DMS53 treated with DMSO at 0.1 percent for 48 hours (cell line): ENCODE results near the gene THRB.
"Not testable (repeated sequence)": the region's sequence is repeated elsewhere in the genome, so short reads cannot be mapped to it uniquely, and the experiment has no call there.

ENCODE experiments used
- DNase-seq: peaks from one replicate; lab custom pipeline; 2025; ENCODE audit not compliant: unreplicated experiment; lab: John Stamatoyannopoulos, UW

THRB gene

DNA sequence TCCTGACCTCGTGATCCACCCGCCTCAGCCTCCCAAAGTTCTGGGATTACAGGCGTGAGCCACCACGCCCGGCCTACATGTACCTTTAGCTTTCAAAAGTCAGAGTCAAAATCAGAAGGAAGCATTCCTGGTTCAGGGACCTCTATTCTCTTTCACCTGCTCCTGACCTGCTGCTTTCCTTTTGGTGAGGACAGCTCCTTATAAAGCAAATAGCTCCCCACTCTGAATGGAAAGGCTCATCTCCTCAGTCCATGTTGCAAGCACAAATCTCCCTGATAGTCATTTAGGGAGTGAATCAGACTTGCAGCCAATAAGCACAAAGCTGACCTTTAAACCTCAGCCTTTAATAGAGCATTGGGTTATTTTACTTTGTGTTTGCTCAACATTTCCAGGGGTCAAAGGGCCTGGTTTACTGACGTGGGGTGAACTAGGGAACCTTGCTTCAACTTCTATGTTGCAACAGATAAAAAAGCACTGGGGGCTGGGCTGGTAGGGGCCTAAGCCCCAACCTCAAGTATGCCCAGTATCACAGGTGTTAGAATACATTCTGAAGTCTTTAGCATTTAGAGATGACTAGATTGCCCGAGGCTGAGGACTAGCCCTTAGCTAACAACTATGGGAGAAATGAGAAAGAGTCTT is 43.1 kb downstream of the THRB start:
- no peak for DNase-seq

DNA sequence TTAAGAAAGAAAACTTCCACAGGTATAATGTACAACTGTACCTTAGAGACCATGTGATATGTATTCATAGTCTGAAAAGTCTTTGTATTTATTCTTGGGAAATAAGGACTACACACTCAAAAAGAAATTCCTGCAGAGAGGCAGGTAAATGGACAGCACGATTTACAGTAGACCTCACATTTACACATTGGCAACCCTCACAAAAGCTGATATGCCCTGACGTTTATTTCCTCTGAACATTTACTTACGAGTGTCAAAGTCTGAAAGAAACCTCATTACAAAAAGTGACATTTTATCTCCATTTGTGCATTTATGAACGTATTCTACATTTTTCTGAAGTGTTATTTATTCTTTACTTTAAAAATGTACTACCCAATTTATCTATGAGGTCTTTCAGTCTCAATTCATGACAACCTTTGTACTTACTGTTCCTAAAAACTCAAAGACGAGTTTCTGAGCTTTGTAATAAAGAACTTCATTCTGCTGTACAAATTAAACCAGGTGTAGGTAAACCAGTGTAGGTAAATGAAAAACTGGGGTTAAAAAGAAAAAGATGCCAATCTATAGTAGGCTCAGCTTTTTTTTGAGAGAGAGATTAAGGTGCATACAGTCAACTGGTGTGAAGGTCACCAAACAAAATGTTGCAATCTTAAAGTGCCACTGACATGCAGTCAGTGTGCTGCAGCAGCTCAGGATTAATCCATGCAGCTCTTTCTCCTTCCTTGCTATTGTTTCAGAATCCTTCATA is 44.3 kb downstream of the THRB start:
- no peak for DNase-seq

DNA sequence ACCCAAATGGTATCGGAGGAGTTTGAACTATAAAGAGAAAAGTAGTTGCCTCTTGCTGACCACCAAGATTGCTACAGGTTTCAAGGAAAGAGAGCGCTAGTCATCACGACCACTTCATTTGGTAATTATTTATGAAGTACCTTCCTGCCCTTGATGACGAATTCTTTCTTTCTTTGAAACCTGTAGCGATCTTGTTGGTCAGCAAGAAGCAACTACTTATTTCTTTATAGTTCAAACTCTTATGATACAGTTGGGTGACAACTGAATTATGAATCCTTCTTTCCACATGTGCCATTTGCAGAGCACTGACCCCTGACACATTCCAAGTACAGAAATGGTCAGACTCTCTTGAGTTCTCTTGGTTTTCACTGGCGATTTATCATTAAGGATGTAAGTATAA is 46.8 kb downstream of the THRB start:
- no peak for DNase-seq

DNA sequence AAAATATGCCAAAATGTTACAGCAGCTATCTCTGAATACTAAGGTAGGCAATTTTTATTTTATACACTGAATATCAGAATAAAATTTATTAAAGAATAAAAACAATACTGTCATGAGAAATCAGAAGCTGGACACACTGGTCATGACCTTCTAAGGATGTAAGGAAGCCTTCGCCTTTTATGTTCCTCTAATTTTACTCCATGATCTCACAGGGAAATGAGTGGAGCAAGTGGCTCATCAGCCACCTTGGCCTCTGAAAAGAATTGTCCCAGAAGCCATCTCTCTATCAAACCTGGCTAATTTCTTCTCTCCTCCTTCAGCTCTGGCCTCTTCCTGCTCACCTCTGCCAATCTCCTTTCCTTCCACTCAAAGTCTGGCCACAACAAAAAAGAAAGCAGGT is 48.6 kb downstream of the THRB start:
- DNase-seq, result no peak

DNA sequence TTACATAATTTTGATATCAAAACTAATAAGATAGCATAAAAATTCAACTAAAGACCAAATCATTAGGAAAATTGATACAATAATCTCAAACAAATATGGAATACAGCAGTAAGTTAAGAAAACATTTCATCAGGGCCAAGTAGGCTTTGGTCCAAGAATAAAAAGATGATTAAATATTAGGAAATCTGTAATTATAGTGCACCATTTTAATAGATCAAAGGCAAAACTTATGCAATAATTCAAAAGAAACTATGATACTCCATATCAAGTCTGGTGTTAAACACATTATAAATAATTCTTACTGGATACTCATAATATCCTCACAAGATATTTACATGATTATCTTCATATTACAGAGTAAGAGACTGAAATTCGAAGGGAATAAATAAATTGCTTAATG is 51.2 kb downstream of the THRB start:
- no peak for DNase-seq

DNA sequence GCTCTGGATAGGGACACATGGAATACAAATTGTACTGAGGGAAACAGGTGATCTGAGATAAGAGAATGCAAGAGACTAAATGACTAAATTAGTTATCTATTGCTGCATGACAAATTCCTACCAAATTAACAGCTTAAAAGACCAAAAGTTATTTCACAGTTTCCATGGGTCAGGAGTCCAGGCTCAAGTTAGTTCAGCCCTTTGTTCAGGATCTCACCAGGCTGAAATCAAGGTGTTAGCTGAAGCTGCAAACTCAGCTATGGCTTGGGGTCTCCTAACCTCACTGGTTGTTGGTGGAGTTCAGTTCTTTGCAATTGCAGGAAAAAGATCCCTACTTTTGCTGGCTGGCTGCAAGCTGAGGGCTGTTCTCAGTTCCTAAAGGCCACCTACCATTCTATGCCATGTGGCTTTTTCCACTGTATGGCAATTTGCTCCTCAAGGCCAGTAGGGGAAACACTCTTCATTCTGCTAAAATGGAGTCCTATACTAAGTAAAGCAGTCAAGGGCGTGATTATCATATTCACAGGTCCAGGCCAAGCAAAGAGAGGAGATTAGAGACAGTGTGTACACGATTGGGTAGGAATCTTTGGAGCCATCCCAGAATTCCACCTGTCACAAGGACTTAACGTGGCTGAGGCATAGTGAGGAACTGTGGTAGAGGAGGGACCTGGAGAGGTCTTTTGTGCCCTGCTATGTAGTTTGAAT is 53.7 kb downstream of the THRB start:
- DNase-seq, result no peak

DNA sequence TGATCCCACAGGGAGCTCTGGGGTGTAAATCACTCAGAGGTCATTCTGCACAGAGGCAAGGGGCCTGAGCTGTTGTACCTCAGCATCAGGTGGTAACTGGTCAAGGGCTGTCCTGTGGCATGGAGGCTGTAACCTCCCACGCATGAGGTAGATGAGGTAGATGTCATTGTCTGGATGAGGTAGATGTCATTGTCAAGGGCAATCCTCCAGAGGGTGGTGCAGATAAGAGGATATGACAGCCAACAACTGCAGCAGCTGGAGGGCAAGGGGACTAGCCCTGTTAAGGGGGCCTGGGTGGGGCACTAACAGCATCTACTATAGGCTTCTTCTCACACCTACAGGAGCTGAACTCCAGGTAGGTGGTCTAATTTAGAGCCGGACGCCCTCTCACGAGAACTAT is 55.6 kb downstream of the THRB start:
- DNase-seq, result no peak

DNA sequence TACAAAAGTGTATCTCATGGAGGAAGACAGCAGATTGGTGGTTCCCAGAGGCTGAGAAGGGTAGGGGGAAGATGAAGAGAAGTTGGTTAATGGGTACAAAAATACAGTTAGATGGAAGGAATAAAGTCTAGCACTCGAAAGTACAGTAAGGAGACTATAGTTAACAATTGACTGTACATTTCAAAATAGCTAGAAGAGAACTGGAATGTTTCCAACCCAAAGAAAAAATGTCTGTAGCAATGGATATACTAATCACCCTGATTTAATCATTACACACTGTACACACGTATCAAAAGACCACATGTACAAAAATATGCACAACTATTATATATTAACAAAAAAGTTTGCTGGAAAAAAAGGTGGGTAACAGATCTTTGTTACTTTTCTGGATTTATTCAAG is 57.3 kb downstream of the THRB start:
- DNase-seq, result no peak

DNA sequence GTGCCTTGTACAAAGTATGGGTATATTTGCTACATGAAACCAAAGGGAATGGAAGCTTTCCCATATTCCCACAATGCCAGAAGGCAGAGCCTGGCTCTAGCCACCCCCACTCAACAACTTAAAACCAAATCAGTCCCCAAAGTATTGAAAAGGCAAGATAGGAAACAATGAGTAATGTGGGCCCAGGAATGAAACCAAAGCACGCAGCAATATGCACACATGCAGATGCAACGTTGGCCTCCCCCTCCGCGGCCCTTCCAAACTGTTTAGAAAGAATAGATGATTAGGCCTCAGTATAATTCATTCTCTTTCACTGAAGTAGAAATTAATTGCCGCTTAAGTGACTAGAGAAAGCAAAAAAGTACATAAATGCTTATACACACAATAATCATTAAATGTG is 59.1 kb downstream of the THRB start:
- DNase-seq, result no peak

DNA sequence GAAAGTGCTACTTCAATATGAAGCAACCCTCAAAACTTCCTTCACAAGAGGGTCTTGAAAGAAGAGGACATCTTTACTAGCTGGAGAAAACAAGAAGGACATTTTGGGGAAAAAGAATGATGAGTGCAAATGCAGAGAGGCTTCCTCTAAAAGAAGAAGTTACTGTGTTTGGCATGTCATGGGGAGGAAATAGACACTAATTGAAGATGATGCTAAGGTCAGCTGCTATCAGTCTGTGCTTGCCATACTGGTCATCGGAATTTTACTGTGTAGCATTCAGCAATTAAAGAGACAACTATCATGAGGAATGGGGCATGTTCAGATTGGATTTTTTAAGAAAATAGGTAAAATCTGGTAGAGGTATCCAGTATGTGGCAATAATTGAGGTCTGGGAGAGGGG is 60.0 kb downstream of the THRB start:
- DNase-seq, result no peak

DNA sequence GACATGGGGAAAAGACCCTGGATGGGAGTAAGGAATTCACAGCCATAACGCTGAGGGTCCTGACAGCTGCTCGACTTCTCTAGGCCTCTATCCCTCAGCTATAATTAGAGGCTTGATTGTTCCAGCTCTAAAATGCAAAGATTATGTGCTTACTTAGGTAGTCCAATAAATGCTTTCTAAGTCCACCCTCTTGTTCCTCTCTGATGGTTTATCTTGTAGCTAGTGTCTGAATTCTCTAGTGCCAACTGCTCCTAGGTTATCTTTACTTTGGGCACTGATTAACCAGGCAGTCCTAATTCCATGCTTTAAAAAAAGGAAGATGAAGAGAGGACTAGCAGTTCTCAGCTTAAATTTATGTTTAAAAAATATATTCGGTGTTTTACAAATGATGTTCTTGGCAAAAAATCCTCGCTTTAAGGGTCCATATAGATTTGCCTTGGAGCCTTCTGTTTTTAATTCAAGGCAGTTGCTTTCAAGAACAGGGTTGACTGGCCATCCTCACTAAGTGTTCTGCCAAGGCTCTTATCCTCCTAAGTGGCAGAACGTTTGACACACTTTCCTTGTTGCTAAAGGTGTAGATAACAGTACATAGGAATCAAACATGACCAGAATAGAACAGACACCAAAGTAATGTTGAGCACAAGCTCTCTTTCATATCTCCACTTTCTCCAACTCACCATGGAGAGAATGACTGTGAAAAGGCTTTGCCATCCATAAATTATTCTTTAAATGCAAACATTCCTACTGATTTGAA is 60.6 kb downstream of the THRB start:
- no peak for DNase-seq

DNA sequence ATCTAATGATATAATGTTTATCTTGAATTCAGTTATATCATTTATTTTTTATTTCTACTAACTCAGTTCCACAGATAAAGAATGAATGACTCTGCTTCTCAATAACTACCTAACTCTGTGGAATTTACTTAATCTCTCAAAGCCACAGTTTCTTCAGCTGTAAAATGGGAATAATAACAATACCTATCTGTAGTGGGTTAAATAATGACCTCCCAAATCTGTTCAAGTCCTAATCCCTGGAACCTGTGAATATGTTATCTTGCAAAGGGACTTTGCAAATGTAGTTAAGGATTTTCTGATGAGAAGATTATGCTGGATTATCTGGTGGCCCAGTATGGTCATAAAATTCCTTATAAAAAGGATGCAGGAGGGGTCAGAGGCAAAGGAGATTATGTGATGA is 61.7 kb downstream of the THRB start:
- no peak for DNase-seq

DNA sequence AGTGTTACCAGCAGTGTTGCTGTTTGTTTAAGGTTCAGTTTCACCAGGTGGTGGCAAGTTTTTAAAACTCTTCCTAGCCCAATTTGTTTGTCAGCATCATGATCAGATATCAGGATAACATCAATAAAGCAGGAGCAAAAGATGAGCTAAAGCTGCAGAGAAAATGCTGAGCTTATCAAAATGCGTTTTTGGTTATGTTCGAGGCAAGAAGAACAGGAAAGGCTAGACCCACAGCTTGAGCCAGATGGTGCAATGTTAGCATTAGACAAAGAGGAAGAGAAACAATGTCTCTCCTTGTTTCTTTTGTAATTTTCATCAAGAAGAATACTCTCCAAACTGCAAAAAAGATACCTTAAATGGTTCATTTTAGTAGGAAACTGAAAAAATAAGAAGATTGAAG is 66.2 kb downstream of the THRB start:
- DNase-seq, result no peak

DNA sequence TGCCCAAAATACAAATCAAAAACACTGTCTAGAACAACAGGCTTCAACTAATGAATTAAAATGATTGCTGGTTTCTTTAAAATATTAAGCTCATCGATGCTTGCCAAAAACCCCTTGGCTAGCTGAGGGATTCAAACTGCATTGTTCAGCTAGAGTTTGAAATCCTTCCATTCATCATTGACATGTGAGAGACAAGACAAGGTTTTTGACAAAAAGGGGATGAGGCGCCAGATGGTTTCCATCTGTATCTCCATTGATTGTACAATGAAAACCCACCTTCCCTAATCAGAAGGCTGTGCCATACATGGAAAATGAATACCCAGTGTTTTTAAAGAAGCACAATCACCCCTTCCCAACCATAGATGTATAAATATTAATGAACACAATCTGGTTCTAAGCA is 67.8 kb downstream of the THRB start:
- DNase-seq, result no peak

DNA sequence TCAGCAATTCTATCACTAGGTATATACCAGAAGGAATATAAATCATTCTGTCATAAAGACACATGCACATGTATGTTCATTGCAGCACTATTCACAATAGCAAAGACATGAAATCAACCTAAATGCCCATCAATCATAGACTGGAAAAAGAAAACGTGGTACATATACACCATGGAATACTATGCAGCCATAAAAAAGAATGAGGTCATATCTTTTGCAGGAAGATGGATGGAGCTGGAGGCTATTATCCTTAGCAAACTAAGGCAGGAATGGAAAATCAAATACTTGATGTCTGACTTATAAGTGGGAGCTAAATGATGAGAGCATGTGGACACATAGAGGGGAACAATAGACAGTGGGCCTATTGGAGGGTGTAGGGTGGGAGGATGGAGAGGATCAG is 73.8 kb downstream of the THRB start:
- DNase-seq, result not testable (repeated sequence)

DNA sequence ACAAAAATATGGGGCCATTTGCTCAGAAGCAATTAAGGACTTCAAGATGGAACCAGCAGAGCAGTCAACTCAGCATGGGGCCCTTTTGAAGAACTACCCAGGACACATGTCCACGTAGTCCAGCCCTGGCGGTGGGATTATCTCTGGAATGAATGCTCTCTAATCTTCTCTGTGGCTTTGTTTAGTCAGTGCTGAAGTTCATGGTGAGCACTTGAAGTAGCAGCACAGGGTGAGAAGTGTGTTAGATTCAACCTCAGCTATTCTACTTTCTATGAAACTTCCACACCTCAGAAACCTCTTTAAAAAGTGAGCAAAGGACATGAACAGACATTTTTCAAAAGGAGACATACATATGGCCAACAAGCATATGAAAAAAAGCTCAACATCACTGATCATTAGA is 74.4 kb downstream of the THRB start:
- no peak for DNase-seq

DNA sequence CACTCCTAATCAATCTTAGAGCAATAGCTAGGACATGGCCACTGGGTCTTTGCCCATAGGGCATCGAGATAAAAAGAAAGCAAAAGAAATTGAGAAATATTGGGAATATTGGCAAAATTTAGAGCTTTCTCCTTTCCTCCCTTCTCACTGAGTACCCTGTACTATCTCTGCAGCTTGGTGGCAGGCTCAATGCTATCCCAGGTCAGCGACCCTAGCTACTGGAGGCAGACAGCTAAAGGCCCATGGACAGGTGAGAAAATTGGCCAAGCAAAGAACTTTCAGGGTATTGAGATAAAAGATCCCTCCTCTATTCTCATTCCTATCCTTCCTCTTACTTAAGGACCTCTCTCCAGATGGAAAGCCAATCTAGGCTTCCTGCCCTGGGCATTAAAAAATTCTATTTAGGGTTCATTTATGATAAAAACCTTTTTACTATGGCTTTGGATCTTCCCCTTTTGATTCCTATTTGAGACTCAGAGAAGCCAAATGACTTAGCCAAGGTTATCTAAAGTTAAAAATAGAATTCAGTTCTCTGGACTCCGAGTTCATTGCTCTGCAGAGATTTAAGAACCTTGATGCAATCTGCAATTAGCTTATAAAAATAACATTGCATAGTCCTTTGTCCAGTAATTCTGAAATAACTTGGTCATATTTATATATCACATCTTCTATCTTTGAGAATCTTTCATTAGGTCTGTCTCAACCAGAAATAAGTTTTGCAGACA is 75.4 kb downstream of the THRB start:
- DNase-seq, result no peak

DNA sequence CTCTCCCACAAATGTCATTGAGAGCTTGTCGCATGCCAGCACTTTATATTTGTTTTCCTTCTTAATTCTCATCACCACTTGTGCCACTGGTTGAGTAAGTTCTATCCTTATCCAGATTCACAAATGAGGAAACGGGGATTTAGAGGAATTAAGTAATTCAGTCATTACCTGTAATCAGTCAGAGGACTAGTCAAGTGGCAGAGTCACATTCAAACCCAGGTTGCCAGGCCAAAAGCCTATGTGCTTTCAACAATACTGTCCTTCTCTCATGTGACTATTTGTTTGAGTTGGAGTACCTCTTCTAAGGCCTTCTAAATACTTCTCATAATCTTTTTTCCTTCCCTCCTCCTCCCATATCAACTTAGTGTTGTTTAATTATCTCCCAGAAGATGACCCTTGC is 76.9 kb downstream of the THRB start:
- no peak for DNase-seq

DNA sequence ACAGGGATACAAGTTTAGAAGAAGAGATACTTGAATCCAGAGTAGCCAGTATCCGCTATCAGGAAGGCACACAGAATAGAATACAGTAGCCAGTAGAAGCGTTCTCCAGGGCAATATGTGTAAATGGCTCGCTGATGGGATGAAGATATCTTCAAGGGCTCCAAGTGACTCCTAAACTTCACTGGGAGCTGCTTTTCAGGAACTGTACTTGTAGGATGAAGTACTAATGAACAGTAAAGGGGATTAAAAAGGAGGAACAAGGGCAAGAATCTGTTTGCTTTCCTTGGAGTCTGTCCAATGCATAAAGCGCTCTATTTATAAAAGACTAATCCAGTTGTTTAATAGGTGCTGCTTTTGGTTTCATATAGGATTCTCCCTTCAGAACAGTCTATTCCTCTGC is 78.4 kb downstream of the THRB start:
- no peak for DNase-seq

DNA sequence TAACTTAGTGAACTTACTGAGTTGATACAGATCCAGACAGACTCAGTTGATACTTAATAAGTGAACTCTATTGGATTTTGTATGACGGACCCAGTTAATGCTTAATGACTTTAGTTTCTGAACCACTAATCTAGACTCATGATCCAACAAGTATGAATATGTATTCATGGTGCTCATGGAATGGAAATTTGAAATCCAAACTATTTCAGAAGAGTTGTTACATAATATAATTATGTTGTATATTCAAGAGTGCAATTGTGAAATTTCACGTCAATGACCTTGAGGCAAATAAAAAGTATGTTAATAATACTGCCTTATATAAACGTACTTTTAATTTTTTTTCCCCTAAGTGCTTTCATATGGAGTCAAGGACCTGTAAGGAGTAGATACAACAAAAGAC is 78.8 kb downstream of the THRB start:
- DNase-seq, result no peak

DNA sequence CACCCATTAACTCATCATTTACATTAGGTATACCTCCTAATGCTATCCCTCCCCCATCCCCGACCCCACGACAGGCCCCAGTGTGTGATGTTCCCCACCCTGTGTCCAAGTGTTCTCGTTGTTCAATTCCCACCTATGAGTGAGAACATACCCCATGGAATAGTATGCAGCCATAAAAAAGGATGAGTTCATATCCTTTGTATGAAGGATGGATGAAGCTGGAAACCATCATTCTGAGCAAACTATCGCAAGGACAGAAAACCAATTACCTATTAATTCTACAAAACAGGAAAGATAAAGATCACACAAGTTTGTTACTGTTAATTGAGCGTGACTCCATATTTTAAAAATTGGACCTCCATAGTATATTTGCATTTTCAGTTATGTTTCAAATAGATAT is 81.0 kb downstream of the THRB start:
- DNase-seq, result not testable (repeated sequence)
